ENCODE data around the gene RPL5. TPM values are rescaled to one million over a fixed set of nuclear protein-coding genes. Genes with fewer than 3 reads are reported as not detected.

RPL5 gene
- total and polyA plus RNA-seq, 2 of the 4 experiments (the other 2 are of a cell fraction): 1,406 to 1,679 TPM

- H3K4me3 ChIP-seq (ENCODE audit: insufficient read depth, low read depth, low read length): no peak overlapping the region
- POLR2A ChIA-PET (ENCODE audit: unreplicated experiment): no interaction called here
- H3K36me3 ChIP-seq (ENCODE audit: control insufficient read depth, insufficient read depth, low read length): no peaks in the 10 kb centered on the region
- H3K23ac ChIP-seq (ENCODE audit: low read depth, low read length): no peak overlapping the region
- no peak overlapping the region for H2AK9ac ChIP-seq (replicated peaks; ENCODE audit: low read depth, low read length, poor library complexity)
- ATAC-seq (ENCODE audit: low read depth): peak; percentile 59
- CTCF ChIA-PET: interaction anchor here (1.0 to 1.1 kb wide), 2 partner anchors 10 to 37 kb away, joined by 3 to 5 read pairs; partner anchors contain the start of gene EVI5
- H3K14ac ChIP-seq (replicated peaks; ENCODE audit: low read depth, low read length): no peak overlapping the region
- H2BK15ac ChIP-seq (ENCODE audit: low read depth, low read length): no peak overlapping the region
- no TSS peak for BruUV-seq (replicated peaks)
- no peak overlapping the region for H4K5ac ChIP-seq (ENCODE audit: low read depth, low read length)
- no peaks in the 10 kb centered on the region for H4K20me1 ChIP-seq (ENCODE audit: insufficient read depth, low read length)
- peak overlapping the region; percentile 16; the same call in 1 of the 2 replicates for H2BK20ac ChIP-seq (ENCODE audit: low read depth, low read length)
- no peak overlapping the region for H3K56ac ChIP-seq (ENCODE audit: extremely low read depth, insufficient read depth, low read length)
- H2AFZ ChIP-seq (replicated peaks; ENCODE audit: low read length, poor library complexity): no peak overlapping the region
- H3K4me2 ChIP-seq (ENCODE audit: low read depth, low read length): no peak overlapping the region; the same call in 1 of the 2 replicates
- peak overlapping the region; percentile 79; the same call in 1 of the 2 replicates for H2BK120ac ChIP-seq (ENCODE audit: low read depth, low read length)
- peak overlapping the region; percentile 22 for H2BK5ac ChIP-seq (ENCODE audit: low read depth, low read length, poor library complexity, severe bottlenecking)
- no peaks in the 10 kb centered on the region for H3K27me3 ChIP-seq (ENCODE audit: control insufficient read depth, insufficient read depth, low read length)
- no peak overlapping the region for H3K9ac ChIP-seq (ENCODE audit: low read depth, low read length)
- no peak overlapping the region for H4K91ac ChIP-seq (ENCODE audit: insufficient read depth, low read depth, low read length)
- intact Hi-C loops (cut with micrococcal nuclease) (no loop called here), in situ Hi-C loops (cut with MboI; ENCODE audit: low sequenced_read_pairs) (no loop called here), dilution Hi-C loops (cut with HindIII; ENCODE audit: low sequenced_read_pairs, unreplicated experiment) (no loop called here)
- no peak overlapping the region; the same call in 1 of the 2 replicates for H3K27ac ChIP-seq (ENCODE audit: insufficient read depth, low read length)
- H4K8ac ChIP-seq (ENCODE audit: low read depth in 2 of 2, low read length in 2 of 2): no peak overlapping the region
- no CpG with 5 or more reads among the region's 4 CpGs for WGBS, 2 experiments (ENCODE audit: extremely low coverage in 2 of 2, insufficient read length in 1 of 2)
- H2AK5ac ChIP-seq (ENCODE audit: low read depth, low read length): no peak overlapping the region
- peaks cover 9% of the 10 kb centered on the region; the same call in 1 of the 2 replicates for H3K4me1 ChIP-seq (ENCODE audit: control insufficient read depth, insufficient read depth, low read length)
- DNase-seq: peak; percentile 87
- peaks cover 6% of the 10 kb centered on the region; the same call in 1 of the 2 replicates for H3K9me3 ChIP-seq (ENCODE audit: control insufficient read depth, insufficient read depth, low read length)
- H3K79me1 ChIP-seq (ENCODE audit: low read depth in 1 of 2, low read length in 2 of 2): no peaks in the 10 kb centered on the region
- H3K9me1 ChIP-seq (ENCODE audit: insufficient read depth, low read length): peaks cover 6% of the 10 kb centered on the region; the same call in 1 of the 2 replicates
- no peak overlapping the region for H3K4ac ChIP-seq (ENCODE audit: low read depth, low read length)
- no peak for TF ChIP-seq USF2 (IDR thresholded peaks at IDR 0.05; ENCODE audit: low read depth, low read length)
- TF ChIP-seq MXI1 (IDR thresholded peaks at IDR 0.05; ENCODE audit: borderline replicate concordance, low read depth, low read length): no peak
- TF ChIP-seq, protein P1, sequence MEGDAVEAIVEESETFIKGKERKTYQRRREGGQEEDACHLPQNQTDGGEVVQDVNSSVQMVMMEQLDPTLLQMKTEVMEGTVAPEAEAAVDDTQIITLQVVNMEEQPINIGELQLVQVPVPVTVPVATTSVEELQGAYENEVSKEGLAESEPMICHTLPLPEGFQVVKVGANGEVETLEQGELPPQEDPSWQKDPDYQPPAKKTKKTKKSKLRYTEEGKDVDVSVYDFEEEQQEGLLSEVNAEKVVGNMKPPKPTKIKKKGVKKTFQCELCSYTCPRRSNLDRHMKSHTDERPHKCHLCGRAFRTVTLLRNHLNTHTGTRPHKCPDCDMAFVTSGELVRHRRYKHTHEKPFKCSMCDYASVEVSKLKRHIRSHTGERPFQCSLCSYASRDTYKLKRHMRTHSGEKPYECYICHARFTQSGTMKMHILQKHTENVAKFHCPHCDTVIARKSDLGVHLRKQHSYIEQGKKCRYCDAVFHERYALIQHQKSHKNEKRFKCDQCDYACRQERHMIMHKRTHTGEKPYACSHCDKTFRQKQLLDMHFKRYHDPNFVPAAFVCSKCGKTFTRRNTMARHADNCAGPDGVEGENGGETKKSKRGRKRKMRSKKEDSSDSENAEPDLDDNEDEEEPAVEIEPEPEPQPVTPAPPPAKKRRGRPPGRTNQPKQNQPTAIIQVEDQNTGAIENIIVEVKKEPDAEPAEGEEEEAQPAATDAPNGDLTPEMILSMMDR (conservative IDR thresholded peaks at IDR 0.05; ENCODE audit: low read depth, low read length): 0 out of 2 replicates have a peak, but pooled peaks have one; percentile 1
- TF ChIP-seq BHLHE40 (IDR thresholded peaks at IDR 0.05; ENCODE audit: low read depth, low read length): no peak
- H3K18ac ChIP-seq (ENCODE audit: low read depth, low read length): no peak overlapping the region
Measured at GRCh38 chr1:92795166-92795565, 36.7 kb upstream of the RPL5 start.

Data from IMR-90 (cell line).